OCI-LY3 (cell line): Measurements from ENCODE around the gene LUC7L2.
"Not testable (repeated sequence)": the region's sequence is repeated elsewhere in the genome, so short reads cannot be mapped to it uniquely, and the experiment has no call there.

Source experiments
- H2AFZ ChIP-seq: fragments of 200-600, 300-600 bp; shearing (Covaris generic); 2 replicates; pipeline ENCODE4 v1.6.0; 2014; ENCODE audit warnings: antibody characterized with exemption, low read depth, low read length
- H3K27ac ChIP-seq: fragments of 200-600, 300-600 bp; sonication (generic); 2 replicates; pipeline ENCODE4 v1.5.1; 2014; ENCODE audit warnings: mild to moderate bottlenecking, low read length, moderate library complexity, mixed read lengths
- H3K27me3 ChIP-seq: fragments of 200-600, 300-600 bp; sonication (generic); 2 replicates; pipeline ENCODE4 v1.6.1; 2014; ENCODE audit warnings: low read depth, low read length, mixed read lengths
- H3K36me3 ChIP-seq: fragments of 200-600, 300-600 bp; sonication (generic); replicated peaks from 2 replicates; pipeline ENCODE3; 2014; ENCODE audit warnings: low read depth, low read length, mixed read lengths
- H3K4me1 ChIP-seq: fragments of 300-600, 200-600 bp; sonication (generic); 2 replicates; pipeline ENCODE4 v1.6.1; 2014; ENCODE audit warnings: low read length, mixed read lengths
- H3K4me2 ChIP-seq: fragments of 200-600, 300-600 bp; sonication (generic); 2 replicates; pipeline ENCODE4 v1.6.1; 2014; ENCODE audit warnings: low read length, mixed read lengths
- H3K4me3 ChIP-seq: fragments of 300-600, 200-600 bp; sonication (generic); 2 replicates; pipeline ENCODE4 v1.5.1; 2014; ENCODE audit warnings: antibody characterized with exemption, mild to moderate bottlenecking, low read length, moderate library complexity
- H3K79me2 ChIP-seq: fragments of 300-600, 200-600 bp; shearing (Covaris generic); 2 replicates; pipeline ENCODE4 v1.6.1; 2014; ENCODE audit warnings: mild to moderate bottlenecking, low read length, mixed read lengths
- H3K9ac ChIP-seq: fragments of 300-600, 200-600 bp; shearing (Covaris generic); 2 replicates; pipeline ENCODE4 v1.6.0; 2014; ENCODE audit warnings: mild to moderate bottlenecking, low read length, moderate library complexity
- H3K9me3 ChIP-seq: fragments of 200-600, 300-600 bp; shearing (Covaris generic); 2 replicates; pipeline ENCODE4 v1.6.1; 2014; ENCODE audit warnings: low read length, mixed read lengths; ENCODE audit not compliant: insufficient read depth
- H4K20me1 ChIP-seq: fragments of 200-600, 300-600 bp; sonication (generic); 2 replicates; pipeline ENCODE4 v1.6.1; 2016; ENCODE audit warnings: low read length, mixed read lengths; ENCODE audit not compliant: insufficient read depth
- CTCF ChIP-seq: fragments of 200-600, 300-600 bp; sonication (generic); IDR thresholded peaks from 2 replicates; pipeline ENCODE4 v1.5.1; 2014; ENCODE audit warnings: antibody characterized with exemption, low read length, low read depth
- EZH2phosphoT487 ChIP-seq: fragments of 200-600 bp; shearing (Covaris generic); IDR thresholded peaks from 2 replicates; pipeline ENCODE4 v1.6.1; 2018; ENCODE audit warnings: antibody characterized with exemption, mixed run types, low read depth

LUC7L2 gene

GRCh38 chr7:139423091-139423490 lies 63.4 kb downstream of the LUC7L2 start:
- Histone ChIP-seq H3K27me3 (no peaks in the 10 kb centered on the region), H3K27ac (no peak overlapping the region), H4K20me1 (no peaks in the 10 kb centered on the region), H3K79me2 (no peaks in the 10 kb centered on the region), H3K4me1 (no peaks in the 10 kb centered on the region), H2AFZ (no peak overlapping the region), H3K4me2 (no peak overlapping the region), H3K9ac (no peak overlapping the region), H3K4me3 (no peak overlapping the region), H3K36me3 (peaks cover 46% of the 10 kb centered on the region), H3K9me3 (no peaks in the 10 kb centered on the region)
- no peak for TF ChIP-seq CTCF
- no peak for TF ChIP-seq EZH2phosphoT487

GRCh38 chr7:139424004-139424403 lies 64.3 kb downstream of the LUC7L2 start:
- Histone ChIP-seq H3K36me3 (peaks cover 40% of the 10 kb centered on the region), H3K4me3 (no peak overlapping the region), H3K9ac (no peak overlapping the region), H2AFZ (no peak overlapping the region), H3K4me2 (no peak overlapping the region), H3K9me3 (no peaks in the 10 kb centered on the region), H3K4me1 (no peaks in the 10 kb centered on the region), H3K79me2 (no peaks in the 10 kb centered on the region), H4K20me1 (no peaks in the 10 kb centered on the region), H3K27me3 (no peaks in the 10 kb centered on the region), H3K27ac (no peak overlapping the region)
- TF ChIP-seq CTCF (no peak), EZH2phosphoT487 (no peak)

- H3K9ac ChIP-seq, H3K4me2 ChIP-seq, H3K4me1 ChIP-seq, H3K9me3 ChIP-seq, H4K20me1 ChIP-seq, H3K4me3 ChIP-seq, H3K27ac ChIP-seq, H2AFZ ChIP-seq, H3K27me3 ChIP-seq, H3K79me2 ChIP-seq: not testable (repeated sequence)
- peaks cover 29% of the 10 kb centered on the region for H3K36me3 ChIP-seq
Observed at GRCh38 chr7:139425701-139426100, 66.0 kb downstream of the LUC7L2 start.

GRCh38 chr7:139426258-139427028 lies 66.7 kb downstream of the LUC7L2 start:
- TF ChIP-seq CTCF: no peak
- TF ChIP-seq EZH2phosphoT487: no peak
- H3K79me2 ChIP-seq: no peaks in the 10 kb centered on the region
- H2AFZ ChIP-seq: no peak overlapping the region
- peaks cover 26% of the 10 kb centered on the region for H3K36me3 ChIP-seq
- H3K4me3 ChIP-seq: no peak overlapping the region
- H3K9me3 ChIP-seq: no peaks in the 10 kb centered on the region
- H3K27ac ChIP-seq: no peak overlapping the region
- no peak overlapping the region for H3K9ac ChIP-seq
- H4K20me1 ChIP-seq: no peaks in the 10 kb centered on the region
- no peaks in the 10 kb centered on the region for H3K27me3 ChIP-seq
- H3K4me2 ChIP-seq: no peak overlapping the region
- H3K4me1 ChIP-seq: no peaks in the 10 kb centered on the region
